Activated T-helper 2 cell treated with anti-CD3 and anti-CD28 coated beads, Interferon-gamma antibody, Interleukin-2, Interleukin-4, amounts not matched to agents 10 μg/mL and 5 μg/mL and 100 μg/mL, durations not matched to agents 14 hours and 24 hours and 36 hours (primary cell): ENCODE measurements around the gene ANKRD30A. TPM values are rescaled to one million over a fixed set of nuclear protein-coding genes. Genes with fewer than 3 reads are reported as not detected.
"Not testable (repeated sequence)": the region's sequence is repeated elsewhere in the genome, so short reads cannot be mapped to it uniquely, and the experiment has no call there.

Experiments
- DNase-seq: peaks from one replicate; pipeline ENCODE4 v3.0.0; 2021; ENCODE audit warnings: low spot score
- H3K27ac Mint-ChIP-seq: one replicate; pipeline ENCODE4 v1.8.0; 2021; ENCODE audit warnings: mixed read lengths
- H3K27me3 Mint-ChIP-seq: one replicate; pipeline ENCODE4 v1.8.0; 2021; ENCODE audit warnings: low read depth, mixed read lengths
- H3K36me3 Mint-ChIP-seq: one replicate; pipeline ENCODE4 v1.8.0; 2021; ENCODE audit warnings: low read depth, mixed read lengths
- H3K4me1 Mint-ChIP-seq: one replicate; pipeline ENCODE4 v1.8.0; 2021; ENCODE audit warnings: low read depth, mixed read lengths
- H3K4me3 Mint-ChIP-seq: one replicate; pipeline ENCODE4 v1.8.0; 2021; ENCODE audit warnings: low read depth, mild to moderate bottlenecking, moderate library complexity, mixed read lengths
- H3K9me3 Mint-ChIP-seq: one replicate; pipeline ENCODE4 v1.8.0; 2021; ENCODE audit warnings: mixed read lengths
- intact Hi-C: fragments of 100-400 bp; cut with micrococcal nuclease; formaldehyde crosslinking; loops from one replicate; pipeline ENCODE4 v1.15.1; 2023
- total RNA-seq: library from RNA; stranded (reverse); gene quantifications from 2 replicates; pipeline ENCODE4 v1.2.3, GENCODE V29; 2022

Gene ANKRD30A
- total RNA-seq, 1 donor from 2014 or later = not detected

- H3K4me3 Mint-ChIP-seq = no peak overlapping the region
- no peak overlapping the region for H3K27ac Mint-ChIP-seq
- no peaks in the 10 kb centered on the region for H3K36me3 Mint-ChIP-seq
- DNase-seq = no peak
- H3K9me3 Mint-ChIP-seq = peaks cover 51% of the 10 kb centered on the region
- H3K4me1 Mint-ChIP-seq = no peaks in the 10 kb centered on the region
- intact Hi-C loops = no loop called here
- H3K27me3 Mint-ChIP-seq = no peaks in the 10 kb centered on the region
Measured at GRCh38 chr10:37206132-37206531, 80.7 kb downstream of the ANKRD30A start.

- no peak for DNase-seq
- Mint-ChIP-seq H3K9me3 (peaks cover 34% of the 10 kb centered on the region), H3K36me3 (no peaks in the 10 kb centered on the region), H3K4me3 (no peak overlapping the region), H3K4me1 (no peaks in the 10 kb centered on the region), H3K27me3 (no peaks in the 10 kb centered on the region), H3K27ac (no peak overlapping the region)
- intact Hi-C loops = no loop called here
Measured at GRCh38 chr10:37220866-37221265, 95.5 kb downstream of the ANKRD30A start.

- Mint-ChIP-seq H3K36me3 (no peaks in the 10 kb centered on the region), H3K9me3 (peaks cover 31% of the 10 kb centered on the region), H3K4me3 (no peak overlapping the region), H3K27ac (no peak overlapping the region), H3K4me1 (no peaks in the 10 kb centered on the region), H3K27me3 (no peaks in the 10 kb centered on the region)
- intact Hi-C loops = no loop called here
- no peak for DNase-seq
Measured at GRCh38 chr10:37222046-37222445, 96.6 kb downstream of the ANKRD30A start.

- no peaks in the 10 kb centered on the region for H3K36me3 Mint-ChIP-seq
- DNase-seq = no peak
- H3K4me3 Mint-ChIP-seq = no peak overlapping the region
- H3K27ac Mint-ChIP-seq = no peak overlapping the region
- intact Hi-C loops = no loop called here
- H3K27me3 Mint-ChIP-seq = no peaks in the 10 kb centered on the region
- peaks cover 23% of the 10 kb centered on the region for H3K9me3 Mint-ChIP-seq
- no peaks in the 10 kb centered on the region for H3K4me1 Mint-ChIP-seq
Measured at GRCh38 chr10:37225163-37225562, 99.8 kb downstream of the ANKRD30A start.

- intact Hi-C loops = no loop called here
- Mint-ChIP-seq H3K4me3 (no peak overlapping the region), H3K9me3 (peaks cover 17% of the 10 kb centered on the region), H3K27ac (no peak overlapping the region), H3K4me1 (no peaks in the 10 kb centered on the region), H3K36me3 (no peaks in the 10 kb centered on the region), H3K27me3 (no peaks in the 10 kb centered on the region)
- DNase-seq = no peak
Measured at GRCh38 chr10:37226524-37226923, 101.1 kb downstream of the ANKRD30A start.

- intact Hi-C loops = no loop called here
- no peaks in the 10 kb centered on the region for H3K36me3 Mint-ChIP-seq
- DNase-seq = no peak
- no peaks in the 10 kb centered on the region for H3K27me3 Mint-ChIP-seq
- no peak overlapping the region for H3K27ac Mint-ChIP-seq
- no peaks in the 10 kb centered on the region for H3K4me1 Mint-ChIP-seq
- H3K4me3 Mint-ChIP-seq = no peak overlapping the region
- H3K9me3 Mint-ChIP-seq = peaks cover 15% of the 10 kb centered on the region
Measured at GRCh38 chr10:37234692-37235091, 109.3 kb downstream of the ANKRD30A start.

GRCh38 chr10:37236093-37236492 is 110.7 kb downstream of the ANKRD30A start:
- no peak overlapping the region for H3K27ac Mint-ChIP-seq
- DNase-seq = no peak
- intact Hi-C loops = no loop called here
- no peak overlapping the region for H3K4me3 Mint-ChIP-seq
- no peaks in the 10 kb centered on the region for H3K27me3 Mint-ChIP-seq
- H3K4me1 Mint-ChIP-seq = no peaks in the 10 kb centered on the region
- no peaks in the 10 kb centered on the region for H3K36me3 Mint-ChIP-seq
- H3K9me3 Mint-ChIP-seq = peaks cover 20% of the 10 kb centered on the region

- Mint-ChIP-seq H3K27me3 (no peaks in the 10 kb centered on the region), H3K27ac (no peak overlapping the region), H3K4me1 (no peaks in the 10 kb centered on the region), H3K4me3 (no peak overlapping the region), H3K9me3 (peaks cover 25% of the 10 kb centered on the region), H3K36me3 (no peaks in the 10 kb centered on the region)
- no peak for DNase-seq
- intact Hi-C loops = no loop called here
Measured at GRCh38 chr10:37240223-37240622, 114.8 kb downstream of the ANKRD30A start.

GRCh38 chr10:37246637-37247036 is 121.2 kb downstream of the ANKRD30A start:
- H3K4me1 Mint-ChIP-seq = no peaks in the 10 kb centered on the region
- H3K4me3 Mint-ChIP-seq = no peak overlapping the region
- intact Hi-C loops = no loop called here
- no peaks in the 10 kb centered on the region for H3K36me3 Mint-ChIP-seq
- H3K27ac Mint-ChIP-seq = no peak overlapping the region
- H3K27me3 Mint-ChIP-seq = no peaks in the 10 kb centered on the region
- H3K9me3 Mint-ChIP-seq = peaks cover 41% of the 10 kb centered on the region
- no peak for DNase-seq

- H3K36me3 Mint-ChIP-seq, intact Hi-C loops, DNase-seq, H3K27ac Mint-ChIP-seq, H3K4me1 Mint-ChIP-seq, H3K27me3 Mint-ChIP-seq, H3K4me3 Mint-ChIP-seq: not testable (repeated sequence)
- H3K9me3 Mint-ChIP-seq = peaks cover 36% of the 10 kb centered on the region
Measured at GRCh38 chr10:37255837-37256236, 130.4 kb downstream of the ANKRD30A start.

- Mint-ChIP-seq H3K4me3 (no peak overlapping the region), H3K36me3 (no peaks in the 10 kb centered on the region), H3K27me3 (no peaks in the 10 kb centered on the region), H3K27ac (no peak overlapping the region), H3K9me3 (peaks cover 18% of the 10 kb centered on the region), H3K4me1 (no peaks in the 10 kb centered on the region)
- intact Hi-C loops = no loop called here
- DNase-seq = no peak
Measured at GRCh38 chr10:37263304-37263703, 137.9 kb downstream of the ANKRD30A start.

- no peaks in the 10 kb centered on the region for H3K27me3 Mint-ChIP-seq
- H3K4me3 Mint-ChIP-seq = no peak overlapping the region
- no peaks in the 10 kb centered on the region for H3K36me3 Mint-ChIP-seq
- no peak overlapping the region for H3K27ac Mint-ChIP-seq
- DNase-seq = no peak
- peaks cover 22% of the 10 kb centered on the region for H3K9me3 Mint-ChIP-seq
- no peaks in the 10 kb centered on the region for H3K4me1 Mint-ChIP-seq
- intact Hi-C loops = no loop called here
Measured at GRCh38 chr10:37268266-37268665, 142.9 kb downstream of the ANKRD30A start.

- peaks cover 29% of the 10 kb centered on the region for H3K9me3 Mint-ChIP-seq
- H3K27me3 Mint-ChIP-seq = no peaks in the 10 kb centered on the region
- DNase-seq = no peak
- no peak overlapping the region for H3K4me3 Mint-ChIP-seq
- intact Hi-C loops = no loop called here
- no peaks in the 10 kb centered on the region for H3K4me1 Mint-ChIP-seq
- no peaks in the 10 kb centered on the region for H3K36me3 Mint-ChIP-seq
- H3K27ac Mint-ChIP-seq = no peak overlapping the region
Measured at GRCh38 chr10:37269554-37270256, 144.3 kb downstream of the ANKRD30A start.
